Esophagus muscularis mucosa (tissue), 4 donors: ENCODE measurements around the gene MYH11. TPM values are rescaled to one million over a fixed set of nuclear protein-coding genes. Genes with fewer than 3 reads are reported as not detected.
A peak's percentile ranks its signal among the peaks of the same experiment; 100 is the strongest.

ENCODE experiments used
- DNase-seq: peaks from one replicate; pipeline ENCODE4 v3.0.0-alpha.2; 2017; ENCODE audit errors: extremely low spot score
- H3K27ac ChIP-seq, 4 donors: fragments of 200-600 bp; sonication (generic); replicated peaks in 1 of 4; 1 replicate in 3 of 4; 2 replicates in 1 of 4; pipeline ENCODE4 v1.5.1; 2016 to 2019; ENCODE audit warnings: mild to moderate bottlenecking in 1 of 4
- H3K27me3 ChIP-seq, 4 donors: fragments of 200-600 bp; sonication (generic); one replicate each; pipeline versions ENCODE4 v1.5.1 to v1.6.0; 2016 to 2019
- H3K36me3 ChIP-seq, 4 donors: fragments of 200-600 bp; sonication (generic); one replicate each; pipeline ENCODE4 v1.5.1; 2016 to 2019
- H3K4me1 ChIP-seq, 4 donors: fragments of 200-600 bp; sonication (generic); one replicate each; pipeline ENCODE4 v1.5.1; 2016 to 2019
- H3K4me3 ChIP-seq, 4 donors: fragments of 200-600 bp; sonication (generic); 1 replicate in 2 of 4; 2 replicates in 2 of 4; pipeline ENCODE4 v1.5.1; 2016 to 2019; ENCODE audit warnings: mild to moderate bottlenecking in 4 of 4, moderate library complexity in 1 of 4
- H3K9me3 ChIP-seq, 4 donors: fragments of 200-600 bp; sonication (generic); 1 replicate in 3 of 4; 2 replicates in 1 of 4; pipeline ENCODE4 v1.5.1; 2016 to 2019
- EP300 ChIP-seq: sonication (generic); formaldehyde crosslinking; IDR thresholded peaks from one replicate; pipeline ENCODE4 v1.6.1; 2017; ENCODE audit warnings: antibody characterized with exemption
- POLR2A ChIP-seq: fragments of 450-650 bp; IDR thresholded peaks from one replicate; pipeline ENCODE4 v1.6.1; 2017; ENCODE audit warnings: antibody characterized with exemption, moderate library complexity, mild to moderate bottlenecking, low read depth
- POLR2AphosphoS5 ChIP-seq, 2 donors: sonication (generic); formaldehyde crosslinking; IDR thresholded peaks; one replicate each; pipeline ENCODE4 v1.6.1; 2017; ENCODE audit warnings: antibody characterized with exemption in 2 of 2
- WGBS: methylation state at CpG from one replicate; pipeline ENCODE4 v1.1.5; 2018; 5-methylcytosine and 5-hydroxymethylcytosine counted together
- intact Hi-C: fragments of 100-400 bp; cut with DNase I; formaldehyde crosslinking; loops from one replicate; pipeline ENCODE4 v1.15.1; 2023
- total RNA-seq, 4 donors: library from RNA; depleted of rRNA; stranded (reverse); fragments of >200 nt; gene quantifications; one replicate each; pipeline versions ENCODE4 v1.1.0 to v1.2.1, GENCODE V29; 2016
- TF ChIP-seq, protein P1 (sequence below), 3 experiments: fragments of 200-600 bp in 2 of 3; fragments of 450-650 bp in 1 of 3; sonication (generic) in 2 of 3; IDR thresholded peaks; one replicate each; pipeline ENCODE4 v1.5.1; 2017 to 2019; ENCODE audit warnings: antibody characterized with exemption in 3 of 3, mild to moderate bottlenecking in 2 of 3, moderate library complexity in 1 of 3

MYH11 gene
- total RNA-seq, 4 donors from 2014 or later, result 9,583 to 20,476 (median 14,208) TPM

DNA sequence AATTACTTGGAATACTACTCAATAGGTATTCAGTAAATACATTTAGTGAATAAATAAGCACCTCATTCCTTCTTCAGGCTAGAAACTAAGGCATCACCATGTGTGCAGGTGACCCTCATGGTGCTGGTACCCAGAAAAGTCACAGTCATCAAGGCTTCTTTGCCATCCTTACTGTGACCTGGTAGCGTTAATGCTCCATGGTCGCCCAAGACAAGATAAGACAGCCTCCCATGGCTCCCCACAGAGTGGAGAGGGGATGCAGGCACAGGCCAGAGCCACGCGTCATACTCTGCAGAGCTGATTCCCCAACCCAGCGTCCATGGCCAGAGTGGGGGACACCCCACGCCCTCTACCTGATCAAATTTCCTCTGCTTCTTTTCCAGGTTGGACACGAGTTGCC, 133.0 kb downstream of the MYH11 start:
- Histone ChIP-seq H3K4me3 (no peak overlapping the region), H3K4me1 (peaks cover 0 to 96% (median 52%) of the 10 kb centered on the region in 4 donors), H3K27ac (peak overlapping the region; percentile 31 to 66 (median 47)), H3K36me3 (peaks cover 53 to 100% (median 99%) of the 10 kb centered on the region in 4 donors), H3K27me3 (no peaks in the 10 kb centered on the region), H3K9me3 (no peaks in the 10 kb centered on the region)
- no peak for DNase-seq
- intact Hi-C loops, result no loop called here
- WGBS, result 61% methylated on average over 7 of the region's 7 CpGs
- TF ChIP-seq, protein P1, sequence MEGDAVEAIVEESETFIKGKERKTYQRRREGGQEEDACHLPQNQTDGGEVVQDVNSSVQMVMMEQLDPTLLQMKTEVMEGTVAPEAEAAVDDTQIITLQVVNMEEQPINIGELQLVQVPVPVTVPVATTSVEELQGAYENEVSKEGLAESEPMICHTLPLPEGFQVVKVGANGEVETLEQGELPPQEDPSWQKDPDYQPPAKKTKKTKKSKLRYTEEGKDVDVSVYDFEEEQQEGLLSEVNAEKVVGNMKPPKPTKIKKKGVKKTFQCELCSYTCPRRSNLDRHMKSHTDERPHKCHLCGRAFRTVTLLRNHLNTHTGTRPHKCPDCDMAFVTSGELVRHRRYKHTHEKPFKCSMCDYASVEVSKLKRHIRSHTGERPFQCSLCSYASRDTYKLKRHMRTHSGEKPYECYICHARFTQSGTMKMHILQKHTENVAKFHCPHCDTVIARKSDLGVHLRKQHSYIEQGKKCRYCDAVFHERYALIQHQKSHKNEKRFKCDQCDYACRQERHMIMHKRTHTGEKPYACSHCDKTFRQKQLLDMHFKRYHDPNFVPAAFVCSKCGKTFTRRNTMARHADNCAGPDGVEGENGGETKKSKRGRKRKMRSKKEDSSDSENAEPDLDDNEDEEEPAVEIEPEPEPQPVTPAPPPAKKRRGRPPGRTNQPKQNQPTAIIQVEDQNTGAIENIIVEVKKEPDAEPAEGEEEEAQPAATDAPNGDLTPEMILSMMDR (IDR thresholded peaks at IDR 0.05), result no peak
- peak; percentile 24 to 60 for TF ChIP-seq POLR2AphosphoS5 (IDR thresholded peaks at IDR 0.05)

DNA sequence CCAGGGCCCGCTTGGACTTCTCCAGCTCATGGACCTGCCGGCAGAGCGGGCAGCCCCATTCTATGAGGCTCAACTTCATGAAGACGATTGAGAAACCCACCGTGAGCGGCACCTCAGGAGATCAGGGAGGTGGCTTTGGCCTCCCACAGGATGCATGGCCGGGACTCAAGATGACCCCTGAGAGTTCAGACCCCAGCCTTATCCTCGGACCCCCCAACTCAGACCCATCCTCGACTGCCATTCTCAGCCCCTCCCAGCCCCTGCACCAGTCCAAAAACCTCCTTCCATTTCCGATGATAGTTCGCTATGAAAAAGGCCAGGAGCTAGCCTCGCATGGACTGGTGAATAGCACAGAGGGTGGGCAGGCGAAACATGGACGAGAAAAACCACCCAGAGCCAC, 135.8 kb downstream of the MYH11 start:
- intact Hi-C loops, result no loop called here
- H3K36me3 ChIP-seq, result peaks cover 70 to 100% (median 100%) of the 10 kb centered on the region in 4 donors
- H3K4me1 ChIP-seq, result peaks cover 0 to 92% (median 45%) of the 10 kb centered on the region in 4 donors
- no peaks in the 10 kb centered on the region for H3K9me3 ChIP-seq
- no peak overlapping the region for H3K4me3 ChIP-seq
- TF ChIP-seq, protein P1 (IDR thresholded peaks at IDR 0.05), result no peak
- TF ChIP-seq POLR2A, result no peak
- TF ChIP-seq POLR2AphosphoS5 (IDR thresholded peaks at IDR 0.05), result peak in 1 of 2 donors; percentile 59
- H3K27ac ChIP-seq, result peak overlapping the region; percentile 41 to 68 (median 52)
- DNase-seq, result no peak
- H3K27me3 ChIP-seq, result no peaks in the 10 kb centered on the region
- 81% methylated on average over 10 of the region's 14 CpGs for WGBS

DNA sequence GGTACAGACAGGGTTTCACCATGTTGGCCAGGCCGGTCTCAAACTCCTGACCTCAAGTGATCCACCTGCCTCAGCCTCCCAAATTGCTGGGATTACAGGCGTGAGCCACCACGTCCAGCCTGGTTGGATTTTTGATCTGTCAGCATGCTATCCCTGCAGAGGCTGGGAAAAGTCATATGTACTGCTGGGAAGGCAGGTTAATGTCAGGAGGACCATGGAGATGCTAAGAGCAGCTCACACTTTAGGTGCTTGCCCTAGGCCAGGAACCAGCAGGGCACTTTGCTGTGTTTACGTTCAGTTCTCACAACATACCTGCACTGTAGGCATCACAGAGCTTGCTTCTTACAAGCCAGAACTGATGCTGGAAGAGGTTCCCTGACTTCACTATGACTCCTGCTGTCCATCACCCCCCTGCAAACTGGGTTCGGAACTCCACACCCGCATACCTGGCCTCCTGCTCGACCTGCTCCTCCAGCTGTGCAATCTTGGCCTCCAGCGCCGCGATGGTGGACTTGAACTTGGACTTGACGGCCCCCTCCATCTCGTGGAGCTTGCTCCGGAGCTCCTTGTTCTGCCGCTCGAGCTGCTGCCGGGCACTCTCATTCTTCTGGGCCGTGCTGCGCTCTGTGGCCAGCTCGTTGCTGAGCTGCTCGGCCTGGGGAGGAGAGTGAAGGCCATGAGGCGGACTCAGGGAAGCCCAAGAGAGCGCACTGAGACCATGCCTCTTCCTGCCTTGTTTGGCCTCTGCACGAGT, 140.0 kb downstream of the MYH11 start:
- Histone ChIP-seq H3K4me1 (peaks cover 0 to 69% (median 42%) of the 10 kb centered on the region in 4 donors), H3K9me3 (no peaks in the 10 kb centered on the region), H3K27ac (peak overlapping the region; percentile 41 to 68 (median 53)), H3K27me3 (no peaks in the 10 kb centered on the region), H3K4me3 (no peak overlapping the region), H3K36me3 (peaks cover 54 to 100% (median 98%) of the 10 kb centered on the region in 4 donors)
- TF ChIP-seq EP300 (no peak), POLR2AphosphoS5 (IDR thresholded peaks at IDR 0.05) (peak; percentile 18 to 72)
- no peak for DNase-seq
- intact Hi-C loops, result no loop called here
- WGBS, result 77% methylated on average over 11 of the region's 23 CpGs

DNA sequence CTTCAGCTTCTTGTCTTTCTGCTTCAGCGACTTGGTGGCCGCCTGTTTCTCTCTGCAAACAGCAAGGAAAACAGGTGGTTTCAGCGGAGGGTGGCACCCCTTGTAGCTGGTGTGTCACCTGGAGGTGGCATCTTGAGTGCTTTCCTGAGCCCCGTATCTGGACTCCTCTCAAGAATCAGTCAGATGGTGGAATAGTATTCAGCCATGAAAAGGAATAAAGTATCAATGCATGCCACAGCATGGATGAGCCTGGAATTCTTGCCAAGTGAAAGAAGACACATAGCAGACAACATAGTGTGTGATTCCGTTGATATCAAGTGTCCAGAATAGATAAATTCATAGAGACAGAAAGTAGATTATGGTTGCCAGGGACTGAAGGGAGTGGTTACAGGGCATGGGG, 141.6 kb downstream of the MYH11 start:
- peaks cover 0 to 61% (median 37%) of the 10 kb centered on the region in 4 donors for H3K4me1 ChIP-seq
- TF ChIP-seq EP300 (no peak), POLR2AphosphoS5 (IDR thresholded peaks at IDR 0.05) (no peak), POLR2A (no peak)
- TF ChIP-seq, protein P1 (IDR thresholded peaks at IDR 0.05), result no peak
- DNase-seq, result no peak
- H3K36me3 ChIP-seq, result peaks cover 42 to 100% (median 94%) of the 10 kb centered on the region in 4 donors
- no peaks in the 10 kb centered on the region for H3K9me3 ChIP-seq
- intact Hi-C loops, result no loop called here
- WGBS, result 77% methylated on average over 5 of the region's 5 CpGs
- H3K27me3 ChIP-seq, result no peaks in the 10 kb centered on the region
- peak overlapping the region in 3 of 4 donors; percentile 25 to 68 (median 44) for H3K27ac ChIP-seq
- H3K4me3 ChIP-seq, result no peak overlapping the region

DNA sequence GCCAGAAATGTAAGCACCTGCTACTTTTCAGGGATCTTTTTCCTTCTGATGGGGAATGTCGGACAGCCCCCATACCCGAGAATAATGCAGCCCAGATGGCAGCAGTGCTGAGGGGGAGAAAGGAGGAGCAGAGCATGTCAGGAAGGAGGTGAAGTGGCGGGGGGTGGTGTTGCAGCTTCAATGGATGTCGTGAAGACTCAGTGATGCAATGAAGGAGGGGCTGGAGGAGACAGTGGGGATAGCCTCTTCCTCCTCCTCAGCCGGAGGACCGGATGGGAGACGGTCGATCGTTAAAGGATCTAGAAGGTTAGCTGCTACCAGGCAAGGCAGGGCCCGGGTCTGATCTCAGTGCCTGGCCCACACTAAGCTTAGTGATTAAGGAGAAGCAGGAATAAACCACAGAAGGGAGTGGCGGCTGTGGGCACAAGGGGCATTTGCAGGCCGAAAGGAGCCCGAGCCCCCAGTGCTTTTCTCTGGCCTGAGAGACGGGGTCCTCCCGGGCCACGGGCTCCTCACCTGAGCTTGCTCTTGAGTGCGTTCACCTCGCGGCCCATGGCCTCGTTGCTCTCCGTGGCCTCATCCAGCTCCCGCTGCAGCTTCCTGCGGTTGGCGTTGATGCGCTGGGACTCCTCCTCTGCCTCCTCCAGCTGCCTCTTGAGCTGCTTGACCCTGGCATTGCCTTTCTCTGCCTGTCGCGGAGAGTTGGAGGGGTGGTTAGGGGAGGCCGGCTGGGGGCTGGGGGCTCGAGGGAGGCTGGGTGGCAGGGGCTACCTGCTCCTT, 142.2 kb downstream of the MYH11 start:
- Histone ChIP-seq H3K27ac (peak overlapping the region; percentile 25 to 68 (median 38)), H3K27me3 (no peaks in the 10 kb centered on the region), H3K36me3 (peaks cover 48 to 100% (median 91%) of the 10 kb centered on the region in 4 donors), H3K4me1 (peaks cover 0 to 54% (median 37%) of the 10 kb centered on the region in 4 donors), H3K9me3 (no peaks in the 10 kb centered on the region), H3K4me3 (no peak overlapping the region)
- intact Hi-C loops, result no loop called here
- 66% methylated on average over 11 of the region's 29 CpGs for WGBS
- DNase-seq, result no peak
- TF ChIP-seq, protein P1 (IDR thresholded peaks at IDR 0.05), result no peak
- TF ChIP-seq POLR2AphosphoS5 (IDR thresholded peaks at IDR 0.05), result peak; percentile 13 to 67
